Activated T-cell treated with anti-CD3 and anti-CD28 coated beads, Interleukin-2, amount 50 U/mL, for 48 hours (primary cell): ENCODE data around the gene IER2.

Source experiments
- DNase-seq, 2 experiments: peaks; one replicate each; pipeline ENCODE4 v3.0.0-alpha.2; 2020

Gene IER2

DNA sequence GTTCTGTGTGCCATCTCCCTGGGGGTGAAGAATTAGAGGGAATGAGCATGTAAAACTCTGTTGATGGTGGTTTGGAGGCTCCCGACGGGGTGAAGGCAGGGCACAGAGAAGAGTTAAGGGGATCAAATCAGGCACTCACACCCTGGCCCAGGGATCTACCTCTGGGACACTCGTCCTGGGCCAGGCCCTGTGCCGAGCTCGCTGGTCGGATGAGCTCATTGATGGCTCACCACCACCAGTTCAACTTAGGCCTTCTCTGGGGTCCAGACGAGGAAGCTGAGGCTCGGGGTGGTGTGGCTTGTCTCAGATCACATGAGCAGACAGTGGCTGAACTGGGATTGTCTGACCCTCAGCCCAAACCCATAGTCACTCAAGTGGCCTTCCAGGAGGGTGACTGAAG lies 30.6 kb upstream of the IER2 start:
- DNase-seq: no peak

DNA sequence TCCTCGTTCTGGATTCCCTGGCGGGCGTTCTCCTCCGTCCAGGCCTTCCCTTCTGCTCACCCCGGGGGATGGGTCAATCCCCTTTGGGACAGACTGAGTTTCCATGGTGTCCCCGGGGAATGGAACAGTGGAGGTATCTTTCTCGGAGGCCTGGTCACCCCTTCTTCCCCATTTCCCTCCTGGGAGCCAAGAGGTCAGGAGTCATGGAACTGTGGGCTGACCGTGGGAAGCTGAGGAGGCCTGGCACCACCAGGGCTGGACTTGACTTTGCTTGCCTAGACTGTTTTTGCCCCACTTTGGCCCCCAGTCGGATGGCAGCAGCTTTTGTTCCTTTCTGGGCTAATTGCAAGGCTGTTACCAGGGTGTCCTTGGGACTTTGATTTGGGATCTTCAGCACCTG lies 30.2 kb upstream of the IER2 start:
- DNase-seq: no peak

DNA sequence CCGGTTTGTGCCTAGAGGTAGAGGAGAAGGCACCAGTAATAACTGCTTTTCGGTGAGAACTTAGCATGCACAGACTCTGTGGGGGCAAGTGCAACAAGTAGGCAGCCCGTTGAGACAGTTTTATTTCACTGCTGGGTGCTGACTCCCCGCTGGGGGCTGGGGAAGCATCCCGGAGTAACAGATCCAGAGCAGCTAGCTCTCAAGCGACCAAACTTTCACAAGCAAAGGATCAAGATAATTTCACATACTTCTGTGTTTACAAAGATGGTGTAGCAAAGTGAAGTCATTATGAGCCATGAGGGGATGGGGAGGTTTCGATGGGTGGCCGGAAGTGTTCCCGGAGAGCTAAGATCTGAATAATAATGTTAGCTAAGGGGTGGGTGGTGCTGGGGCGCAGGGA lies 29.4 kb upstream of the IER2 start:
- DNase-seq: no peak

GRCh38 chr19:13121551-13122274 lies 28.5 kb upstream of the IER2 start:
- DNase-seq: peak; percentile 36 to 47

GRCh38 chr19:13122275-13122878 lies 27.8 kb upstream of the IER2 start:
- no peak for DNase-seq

GRCh38 chr19:13122980-13123957 lies 26.9 kb upstream of the IER2 start:
- DNase-seq: no peak

DNA sequence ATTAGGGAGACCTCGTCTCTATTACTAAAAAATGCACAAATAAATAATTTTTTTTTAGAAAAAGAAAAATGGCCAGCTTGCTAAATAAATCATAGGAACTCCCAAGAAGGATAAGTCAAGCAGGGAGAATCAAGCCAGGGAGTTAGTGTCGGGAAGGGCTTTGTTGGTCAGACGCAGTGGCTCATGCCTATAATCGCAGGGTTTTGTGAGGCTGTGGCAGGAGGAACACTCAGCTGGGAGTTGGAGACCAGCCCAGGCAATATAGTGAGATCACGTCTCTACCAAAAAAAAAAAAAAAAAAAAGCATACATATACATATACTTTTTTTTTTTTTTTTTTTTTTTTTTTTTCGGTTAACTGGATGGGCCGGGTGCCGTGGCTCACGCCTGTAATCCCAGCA lies 23.2 kb upstream of the IER2 start:
- DNase-seq: no peak

DNA sequence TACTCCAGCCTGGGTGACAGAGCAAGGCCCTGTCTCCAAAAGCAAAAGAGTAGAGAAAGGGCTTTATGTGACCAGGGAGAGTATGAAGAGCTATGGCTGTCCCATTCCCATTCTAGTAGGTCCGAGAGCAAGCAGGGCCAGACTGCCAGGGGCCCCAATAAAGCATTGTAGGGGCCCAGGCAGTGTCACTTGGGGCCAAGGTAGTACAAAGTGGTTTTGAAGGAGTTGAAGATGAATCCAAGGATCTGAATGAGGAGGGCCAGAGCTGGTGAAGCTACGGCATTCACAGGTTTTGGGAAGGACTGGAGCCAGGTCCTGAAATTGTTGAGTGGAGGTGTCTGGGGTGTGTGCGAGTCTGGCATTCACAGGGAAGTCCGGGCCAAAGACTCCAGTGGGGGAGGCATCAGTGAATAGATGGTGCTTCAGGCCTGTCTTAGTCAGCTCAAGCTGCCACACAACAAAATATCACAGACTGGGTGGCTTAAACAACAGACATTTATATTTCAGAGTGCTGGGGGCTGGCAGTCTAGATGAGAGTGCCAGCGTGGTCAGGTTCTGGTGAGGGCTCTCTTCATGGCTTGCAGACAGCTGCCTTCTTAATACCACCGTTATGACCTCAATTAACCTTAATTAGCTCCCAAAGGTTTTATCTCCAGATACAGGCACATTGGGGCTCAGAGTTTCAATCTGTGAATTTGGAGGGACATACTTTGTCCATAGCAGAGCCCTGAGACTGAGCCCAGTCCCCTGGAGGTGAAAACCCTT lies 22.2 kb upstream of the IER2 start:
- DNase-seq: no peak

DNA sequence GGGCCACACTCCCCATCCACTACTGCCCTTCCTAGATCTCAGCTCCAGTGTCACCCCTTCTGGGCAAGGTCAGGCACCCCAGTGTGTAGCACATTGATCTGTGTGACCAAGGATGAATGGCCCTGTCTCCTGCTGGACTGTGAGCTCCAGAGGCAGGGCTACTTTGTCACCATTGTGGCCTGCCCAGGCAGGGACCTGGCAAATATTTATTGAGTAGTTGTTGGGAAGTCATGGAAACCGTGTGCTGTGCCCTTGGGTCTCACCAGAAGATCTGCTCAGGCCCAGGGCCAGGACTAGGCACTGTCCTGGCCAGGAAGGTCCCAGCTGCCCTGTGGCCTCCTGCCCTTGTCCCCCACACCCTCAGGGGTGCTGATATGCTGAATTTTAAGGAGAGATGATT lies 21.6 kb upstream of the IER2 start:
- DNase-seq: no peak

- no peak for DNase-seq
These were observed 20.8 kb upstream of the IER2 start for GRCh38 chr19:13129384-13129783.

DNA sequence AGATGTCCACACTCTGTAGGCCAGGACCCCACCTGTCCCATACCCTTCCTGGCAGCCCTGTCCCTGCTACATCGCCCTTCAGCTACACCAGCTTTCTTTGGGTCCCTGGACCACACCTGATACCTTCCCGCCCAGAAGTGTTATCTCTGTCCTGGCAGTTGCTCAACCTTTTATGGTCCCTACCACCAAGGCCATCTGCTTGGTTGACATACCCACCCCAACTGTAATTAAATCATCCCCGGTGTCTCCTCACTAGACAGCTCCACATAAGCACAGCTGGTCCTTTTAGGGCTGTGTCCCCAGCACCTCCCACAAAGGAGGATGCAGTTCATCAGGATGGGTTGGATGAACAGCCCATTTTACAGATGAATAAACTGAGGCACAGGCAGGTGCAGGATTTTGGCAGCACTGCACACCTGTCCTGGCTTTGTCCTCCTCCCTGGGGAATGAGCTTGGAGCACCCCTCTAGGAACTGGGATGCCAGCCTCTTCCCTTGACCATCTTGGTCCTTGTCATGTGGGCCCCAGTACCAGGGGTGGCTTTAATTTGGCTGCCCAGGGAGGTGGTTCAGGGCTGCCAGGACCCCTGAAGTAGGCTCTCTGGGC lies 19.2 kb upstream of the IER2 start:
- no peak for DNase-seq

DNA sequence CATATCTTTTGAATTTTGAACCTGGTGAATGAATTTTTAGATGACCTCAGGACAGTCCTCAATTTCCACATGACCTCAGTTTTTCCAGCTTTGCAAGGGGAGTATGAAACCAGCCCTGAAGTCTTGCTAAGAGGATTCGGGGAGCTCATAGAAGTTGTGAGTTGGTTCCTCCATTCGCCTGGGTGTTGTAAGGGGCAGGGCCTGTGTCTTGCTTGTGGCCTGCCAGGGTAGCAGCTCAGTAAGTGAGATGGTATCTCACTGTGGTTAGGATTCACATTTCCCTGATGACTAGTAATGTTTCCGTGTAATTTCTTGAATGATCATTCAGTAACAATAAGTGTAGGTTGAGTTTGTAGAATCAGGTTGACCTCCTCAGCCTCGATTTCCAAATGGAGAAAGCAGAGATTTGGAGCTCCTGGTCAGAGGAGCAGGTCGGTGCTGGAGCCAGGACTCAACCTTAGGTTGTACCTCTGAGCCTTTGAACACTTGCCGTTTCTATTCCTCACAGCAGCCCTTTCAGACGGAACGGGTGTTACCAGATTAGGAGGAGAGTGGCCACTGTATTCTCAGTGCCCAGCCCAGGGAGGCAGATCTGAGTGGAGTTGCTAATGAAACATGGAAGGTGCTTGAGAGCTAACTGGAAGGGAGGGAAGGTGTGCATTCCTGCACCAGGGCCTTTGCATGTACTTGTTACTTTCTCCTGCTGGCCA lies 17.6 kb upstream of the IER2 start:
- peak; percentile 78 to 81 for DNase-seq

GRCh38 chr19:13133241-13133870 lies 16.9 kb upstream of the IER2 start:
- no peak for DNase-seq

- no peak for DNase-seq
These were observed 15.6 kb upstream of the IER2 start for GRCh38 chr19:13134626-13135025.

DNA sequence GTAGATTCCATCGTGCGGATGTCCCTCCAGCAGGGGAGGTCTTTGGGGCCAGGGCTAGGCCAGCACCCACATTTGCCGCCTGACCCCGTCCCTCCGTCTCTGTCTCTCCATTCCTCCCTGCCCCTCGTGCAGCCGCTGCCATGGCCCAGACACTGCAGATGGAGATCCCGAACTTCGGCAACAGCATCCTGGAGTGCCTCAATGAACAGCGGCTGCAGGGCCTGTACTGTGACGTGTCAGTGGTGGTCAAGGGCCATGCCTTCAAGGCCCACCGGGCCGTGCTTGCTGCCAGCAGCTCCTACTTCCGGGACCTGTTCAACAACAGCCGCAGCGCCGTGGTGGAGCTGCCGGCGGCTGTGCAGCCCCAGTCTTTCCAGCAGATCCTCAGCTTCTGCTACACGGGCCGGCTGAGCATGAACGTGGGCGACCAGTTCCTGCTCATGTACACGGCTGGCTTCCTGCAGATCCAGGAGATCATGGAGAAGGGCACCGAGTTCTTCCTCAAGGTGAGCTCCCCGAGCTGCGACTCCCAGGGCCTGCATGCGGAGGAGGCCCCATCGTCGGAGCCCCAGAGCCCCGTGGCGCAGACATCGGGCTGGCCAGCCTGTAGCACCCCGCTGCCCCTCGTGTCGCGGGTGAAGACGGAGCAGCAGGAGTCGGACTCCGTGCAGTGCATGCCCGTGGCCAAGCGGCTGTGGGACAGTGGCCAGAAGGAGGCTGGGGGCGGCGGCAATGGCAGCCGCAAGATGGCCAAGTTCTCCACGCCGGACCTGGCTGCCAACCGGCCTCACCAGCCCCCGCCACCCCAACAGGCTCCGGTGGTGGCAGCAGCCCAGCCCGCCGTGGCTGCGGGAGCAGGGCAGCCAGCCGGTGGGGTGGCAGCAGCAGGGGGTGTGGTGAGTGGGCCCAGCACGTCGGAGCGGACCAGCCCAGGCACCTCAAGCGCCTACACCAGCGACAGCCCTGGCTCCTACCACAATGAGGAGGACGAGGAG lies 14.8 kb upstream of the IER2 start:
- DNase-seq: no peak

DNA sequence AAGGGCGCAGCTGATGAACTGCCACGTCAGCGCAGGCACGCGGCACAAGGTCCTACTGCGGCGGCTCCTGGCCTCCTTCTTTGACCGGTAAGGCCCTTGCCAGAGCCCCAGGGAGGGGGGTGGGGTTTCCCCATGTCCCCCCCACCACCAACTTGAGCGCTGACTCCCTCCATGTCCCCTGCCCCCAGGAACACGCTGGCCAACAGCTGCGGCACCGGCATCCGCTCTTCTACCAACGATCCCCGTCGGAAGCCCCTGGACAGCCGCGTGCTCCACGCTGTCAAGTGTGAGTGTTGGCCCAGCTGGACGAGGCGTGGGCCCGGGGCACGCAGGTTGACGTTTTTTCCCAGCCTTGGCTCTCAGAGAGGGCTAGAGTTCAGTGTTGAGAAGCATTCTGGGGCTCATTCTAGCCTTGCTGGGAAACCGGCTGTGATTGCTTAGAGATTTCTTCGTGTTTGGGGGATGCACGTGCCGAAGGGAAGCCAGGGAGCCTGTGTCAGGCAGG lies 12.9 kb upstream of the IER2 start:
- no peak for DNase-seq

DNA sequence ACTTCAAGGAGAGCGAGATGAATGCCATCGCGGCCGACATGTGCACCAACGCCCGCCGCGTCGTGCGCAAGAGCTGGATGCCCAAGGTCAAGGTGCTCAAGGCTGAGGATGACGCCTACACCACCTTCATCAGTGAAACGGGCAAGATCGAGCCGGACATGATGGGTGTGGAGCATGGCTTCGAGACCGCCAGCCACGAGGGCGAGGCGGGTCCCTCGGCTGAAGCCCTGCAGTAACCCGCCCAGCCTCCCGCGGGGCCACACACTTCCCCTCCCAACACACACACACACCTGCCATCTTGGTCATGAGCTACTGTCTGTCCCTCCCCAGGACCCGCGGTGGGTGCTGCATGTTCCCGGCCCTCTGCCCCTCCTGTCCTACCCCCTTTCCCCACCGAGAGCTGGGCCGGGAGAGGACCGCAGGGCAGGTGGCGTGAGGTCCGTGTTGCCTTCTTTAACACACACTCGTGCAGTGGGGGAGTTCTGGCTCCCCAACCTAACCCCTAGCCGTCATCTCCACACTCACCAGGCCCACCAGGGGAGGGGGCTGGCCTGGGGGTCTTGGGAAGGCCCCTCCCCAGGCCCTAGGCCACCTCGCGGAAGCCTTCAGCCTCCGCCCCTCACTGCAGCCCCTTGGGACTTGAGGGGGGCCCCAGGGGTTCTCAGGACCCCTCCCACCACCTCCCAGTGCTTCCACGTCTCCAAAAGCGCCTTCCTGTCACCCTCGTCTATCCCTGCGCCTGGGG lies 11.9 kb upstream of the IER2 start:
- no peak for DNase-seq

- DNase-seq: no peak
These were observed 11.4 kb upstream of the IER2 start for GRCh38 chr19:13138916-13139198.

DNA sequence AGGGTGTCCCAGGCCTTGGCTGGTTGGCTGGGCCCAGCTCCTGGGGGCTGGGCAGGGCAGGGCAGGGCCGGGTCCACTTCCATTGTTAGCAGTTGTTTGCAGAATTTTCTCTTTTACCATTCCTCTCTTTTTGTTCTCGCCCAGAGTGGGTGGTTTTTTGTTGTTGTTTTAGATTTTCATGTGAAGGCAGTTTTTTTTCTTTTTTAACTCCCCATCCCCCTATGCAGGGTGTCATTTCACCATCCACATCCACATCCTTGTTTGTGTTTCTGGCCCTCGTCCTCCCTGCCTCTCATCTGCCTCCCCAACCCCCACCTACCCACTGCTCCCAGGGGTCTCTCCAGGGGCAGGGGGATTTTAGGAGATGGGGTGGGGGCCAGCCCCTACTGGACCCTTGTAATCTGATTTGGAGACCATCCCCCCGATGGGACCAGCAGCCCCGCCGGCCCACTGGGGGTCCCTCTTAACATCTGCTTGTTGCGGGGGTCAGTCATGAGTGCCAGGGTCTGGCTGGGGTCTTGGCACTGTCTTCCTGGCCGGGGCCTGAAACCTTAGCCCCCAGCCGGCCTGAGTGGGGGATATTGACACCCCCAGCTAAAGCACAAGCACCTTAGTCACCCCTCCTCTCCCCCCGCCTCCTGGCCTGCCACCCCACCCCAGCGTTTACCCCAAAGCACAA lies 10.4 kb upstream of the IER2 start:
- no peak for DNase-seq
